Neutrophil (primary cell): ENCODE data around the gene CDH13.

Experiments
- H3K27ac ChIP-seq: fragments of 200-600 bp; sonication (generic); 2 replicates; pipeline ENCODE4 v1.5.1; 2016; ENCODE audit warnings: mild to moderate bottlenecking, moderate library complexity
- H3K27me3 ChIP-seq: fragments of 200-600 bp; sonication (generic); 2 replicates; pipeline ENCODE4 v1.6.0; 2016; ENCODE audit warnings: mild to moderate bottlenecking
- H3K36me3 ChIP-seq: fragments of 200-600 bp; sonication (generic); 2 replicates; pipeline ENCODE4 v1.5.1; 2017
- H3K4me1 ChIP-seq, 2 experiments: fragments of 200-600 bp in 1 of 2; sonication (generic) in 1 of 2; 1 replicate in 1 of 2; 2 replicates in 1 of 2; pipeline versions ENCODE4 v1.5.1 to v1.6.1; 2013 to 2016; ENCODE audit warnings: low read depth in 1 of 2, low read length in 1 of 2, mild to moderate bottlenecking in 1 of 2, moderate library complexity in 1 of 2; ENCODE audit not compliant: control insufficient read depth in 1 of 2, insufficient read depth in 1 of 2
- H3K4me3 ChIP-seq, 2 experiments: fragments of 200-600 bp in 1 of 2; sonication (generic) in 1 of 2; 1 replicate in 1 of 2; 2 replicates in 1 of 2; pipeline ENCODE4 v1.5.1; 2013 to 2016; ENCODE audit warnings: low read depth in 1 of 2, low read length in 1 of 2, mild to moderate bottlenecking in 1 of 2, moderate library complexity in 1 of 2
- H3K9me3 ChIP-seq: fragments of 200-600 bp; sonication (generic); 2 replicates; pipeline ENCODE4 v1.5.1; 2016
- CTCF ChIP-seq: fragments of 200-600 bp; sonication (generic); IDR thresholded peaks from 2 replicates; pipeline ENCODE4 v1.5.1; 2016; ENCODE audit warnings: antibody characterized with exemption

The CDH13 gene

GRCh38 chr16:83220066-83220465 lies 593.3 kb downstream of the CDH13 start:
- TF ChIP-seq CTCF: no peak
- H3K36me3 ChIP-seq: no peaks in the 10 kb centered on the region
- H3K4me3 ChIP-seq: no peak overlapping the region
- no peaks in the 10 kb centered on the region for H3K4me1 ChIP-seq
- no peaks in the 10 kb centered on the region for H3K27me3 ChIP-seq
- no peak overlapping the region for H3K27ac ChIP-seq
- no peaks in the 10 kb centered on the region for H3K9me3 ChIP-seq

- Histone ChIP-seq H3K9me3 (no peaks in the 10 kb centered on the region), H3K27me3 (no peaks in the 10 kb centered on the region), H3K27ac (no peak overlapping the region), H3K4me1 (no peaks in the 10 kb centered on the region), H3K4me3 (no peak overlapping the region), H3K36me3 (no peaks in the 10 kb centered on the region)
- TF ChIP-seq CTCF: no peak
Measured at GRCh38 chr16:83224642-83225041, 597.9 kb downstream of the CDH13 start.

GRCh38 chr16:83227336-83227735 lies 600.6 kb downstream of the CDH13 start:
- Histone ChIP-seq H3K4me1 (no peaks in the 10 kb centered on the region), H3K9me3 (no peaks in the 10 kb centered on the region), H3K27me3 (no peaks in the 10 kb centered on the region), H3K27ac (no peak overlapping the region), H3K36me3 (no peaks in the 10 kb centered on the region), H3K4me3 (no peak overlapping the region)
- no peak for TF ChIP-seq CTCF

- Histone ChIP-seq H3K27me3 (no peaks in the 10 kb centered on the region), H3K4me3 (no peak overlapping the region), H3K36me3 (no peaks in the 10 kb centered on the region), H3K4me1 (no peaks in the 10 kb centered on the region), H3K27ac (no peak overlapping the region), H3K9me3 (no peaks in the 10 kb centered on the region)
- TF ChIP-seq CTCF: no peak
Measured at GRCh38 chr16:83231729-83232128, 605.0 kb downstream of the CDH13 start.

- H3K9me3 ChIP-seq: no peaks in the 10 kb centered on the region
- TF ChIP-seq CTCF: no peak
Measured at GRCh38 chr16:83233153-83233552, 606.4 kb downstream of the CDH13 start.

More at GRCh38 chr16:83233153-83233552, 606.4 kb downstream of the CDH13 start:
- Histone ChIP-seq H3K27ac (no peak overlapping the region), H3K27me3 (no peaks in the 10 kb centered on the region), H3K4me1 (no peaks in the 10 kb centered on the region), H3K4me3 (no peak overlapping the region), H3K36me3 (no peaks in the 10 kb centered on the region)
